RWPE1 (cell line): ENCODE data around the gene GRM3.

Experiments used
- CTCF ChIA-PET: fragments of 350-600 bp; sonication (Branson Sonifier 250); formaldehyde crosslinking; extraction: SDS; loops from one replicate; lab custom pipeline; 2021; lab: Yijun Ruan, JAX
- POLR2A ChIA-PET: fragments of 400-600 bp; formaldehyde crosslinking; extraction: SDS; loops from one replicate; lab custom pipeline; 2020; ENCODE audit warnings: antibody characterized with exemption; ENCODE audit not compliant: low non-redundant PET; lab: Yijun Ruan, JAX
- DNase-seq: peaks from one replicate; pipeline ENCODE4 v3.0.0; 2012; ENCODE audit warnings: low spot score
- H3K27ac ChIP-seq: fragments of 450-650 bp; 2 replicates; pipeline ENCODE4 v1.5.1; 2017
- CTCF ChIP-seq: fragments of 450-650 bp; conservative IDR thresholded peaks from 2 replicates; pipeline ENCODE4 v1.5.1; 2017; ENCODE audit warnings: low read depth, mild to moderate bottlenecking

The GRM3 gene

GRCh38 chr7:86785641-86786040, 141.9 kb downstream of the GRM3 start:
- ChIA-PET POLR2A (no interaction called here), CTCF (interaction anchor here (0.6 kb wide), 1 partner anchor 29 kb away, joined by 3 read pairs; no protein-coding TSS in a partner anchor)
- TF ChIP-seq CTCF: no peak
- H3K27ac ChIP-seq: no peak overlapping the region
- no peak for DNase-seq

GRCh38 chr7:86786376-86786775, 142.7 kb downstream of the GRM3 start:
- DNase-seq: no peak
- CTCF ChIA-PET: no interaction called here
- POLR2A ChIA-PET: no interaction called here
- no peak for TF ChIP-seq CTCF
- H3K27ac ChIP-seq: no peak overlapping the region

- DNase-seq: no peak
- no peak for TF ChIP-seq CTCF
- ChIA-PET POLR2A (no interaction called here), CTCF (no interaction called here)
- no peak overlapping the region for H3K27ac ChIP-seq
Measured at GRCh38 chr7:86788948-86789347, 145.2 kb downstream of the GRM3 start.

GRCh38 chr7:86790383-86790782, 146.7 kb downstream of the GRM3 start:
- CTCF ChIA-PET: no interaction called here

GRCh38 chr7:86792260-86792659, 148.6 kb downstream of the GRM3 start:
- POLR2A ChIA-PET: no interaction called here
- no peak for DNase-seq
- no peak for TF ChIP-seq CTCF
- no peak overlapping the region for H3K27ac ChIP-seq
- CTCF ChIA-PET: no interaction called here

More at GRCh38 chr7:86790383-86790782, 146.7 kb downstream of the GRM3 start:
- POLR2A ChIA-PET: no interaction called here
- H3K27ac ChIP-seq: no peak overlapping the region
- DNase-seq: no peak
- no peak for TF ChIP-seq CTCF

- H3K27ac ChIP-seq: no peak overlapping the region
- TF ChIP-seq CTCF: no peak
- POLR2A ChIA-PET: no interaction called here
- DNase-seq: no peak
- CTCF ChIA-PET: no interaction called here
Measured at GRCh38 chr7:86793136-86793535, 149.4 kb downstream of the GRM3 start.
